OCI-LY7 (cell line): ENCODE results near the gene INPP4A. TPM values are rescaled to one million over a fixed set of nuclear protein-coding genes. Genes with fewer than 3 reads are reported as not detected.

ENCODE experiments used
- BruUV-seq: library from RNA; stranded (reverse); fragments of 400-500 nt; replicated peaks from 2 replicates; lab custom pipeline; 2021; lab: Mats Ljungman, UMichigan
- CTCF ChIA-PET: fragments of 300-600 bp; sonication (Branson Sonifier 250); formaldehyde crosslinking; loops from one replicate; lab custom pipeline; 2022; ENCODE audit warnings: antibody characterized with exemption; ENCODE audit not compliant: unreplicated experiment; lab: Charles Lee
- POLR2A ChIA-PET: fragments of 300-600 bp; sonication (Branson Sonifier 250); formaldehyde crosslinking; loops from one replicate; lab custom pipeline; 2022; ENCODE audit warnings: antibody characterized with exemption; lab: Charles Lee
- DNase-seq: peaks from one replicate; pipeline ENCODE4 v3.0.0-alpha.2; 2015; ENCODE audit warnings: low spot score
- H2AFZ ChIP-seq: fragments of 200-600 bp; sonication (generic), shearing (Covaris generic); 2 replicates; pipeline ENCODE4 v1.6.1; 2014; ENCODE audit warnings: mild to moderate bottlenecking, antibody characterized with exemption, low read length, moderate library complexity
- H3K27ac ChIP-seq: fragments of 200-600 bp; sonication (generic); 2 replicates; pipeline ENCODE4 v1.5.1; 2014; ENCODE audit warnings: mixed run types, low read depth, mild to moderate bottlenecking, moderate library complexity, low read length, inconsistent platforms; ENCODE audit not compliant: poor library complexity, severe bottlenecking
- H3K36me3 ChIP-seq: fragments of 200-600 bp; sonication (generic); 2 replicates; pipeline ENCODE4 v1.6.1; 2014; ENCODE audit warnings: mild to moderate bottlenecking, antibody characterized with exemption, low read length, moderate library complexity, mixed read lengths; ENCODE audit not compliant: insufficient read depth
- H3K4me1 ChIP-seq: fragments of 200-600 bp; sonication (generic); 2 replicates; pipeline ENCODE4 v1.5.1; 2014; ENCODE audit warnings: mild to moderate bottlenecking, low read length; ENCODE audit not compliant: insufficient read depth, poor library complexity, severe bottlenecking
- H3K4me2 ChIP-seq: fragments of 200-600 bp; sonication (generic); 2 replicates; pipeline ENCODE4 v1.6.1; 2014; ENCODE audit warnings: mild to moderate bottlenecking, low read length
- H3K4me3 ChIP-seq: fragments of 200-600 bp; sonication (generic); 2 replicates; pipeline ENCODE4 v1.5.1; 2014; ENCODE audit warnings: mild to moderate bottlenecking, low read depth, low read length; ENCODE audit not compliant: poor library complexity, severe bottlenecking
- H3K79me2 ChIP-seq: fragments of 200-600 bp; sonication (generic); 2 replicates; pipeline ENCODE4 v1.6.1; 2016; ENCODE audit warnings: low read depth, mild to moderate bottlenecking, low read length, moderate library complexity, mixed read lengths; ENCODE audit not compliant: insufficient read depth
- H3K9me2 ChIP-seq: fragments of 200-600 bp; sonication (generic); 2 replicates; pipeline ENCODE4 v1.6.1; 2016; ENCODE audit warnings: mild to moderate bottlenecking, low read length, mixed read lengths; ENCODE audit not compliant: insufficient read depth
- H3K9me3 ChIP-seq: fragments of 200-600 bp; sonication (generic); 2 replicates; pipeline ENCODE4 v1.6.1; 2014; ENCODE audit warnings: mild to moderate bottlenecking, mixed run types, low read length, mixed read lengths
- H4K20me1 ChIP-seq: fragments of 200-600 bp; sonication (generic); 2 replicates; pipeline ENCODE4 v1.6.1; 2014; ENCODE audit warnings: mild to moderate bottlenecking, antibody characterized with exemption, low read length, moderate library complexity, mixed read lengths; ENCODE audit not compliant: insufficient read depth
- EZH2phosphoT487 ChIP-seq: fragments of 200-600 bp; sonication (generic); IDR thresholded peaks from 2 replicates; pipeline ENCODE4 v1.6.1; 2018; ENCODE audit warnings: low read depth, borderline replicate concordance, mild to moderate bottlenecking, mixed run types, antibody characterized with exemption, low read length, moderate library complexity, mixed read lengths
- intact Hi-C: fragments of 100-400 bp; cut with micrococcal nuclease; formaldehyde crosslinking; loops from one replicate; pipeline ENCODE4 v1.10.0; 2022; ENCODE audit not compliant: unreplicated experiment
- total RNA-seq, 2 experiments: library from RNA; depleted of rRNA in 1 of 2; stranded (reverse); fragments of >200 nt in 1 of 2; shearing (Covaris generic) in 1 of 2; gene quantifications; 2 replicates each; pipeline ENCODE4 v1.2.3, GENCODE V29; 2014 to 2022
- TF ChIP-seq, protein P1 (sequence below): fragments of 200-600 bp; sonication (generic); conservative IDR thresholded peaks from 2 replicates; pipeline ENCODE4 v1.5.1; 2014; ENCODE audit warnings: mild to moderate bottlenecking, antibody characterized with exemption, low read length, moderate library complexity, mixed read lengths

INPP4A gene
- total RNA-seq, 2 experiments from 2014 or later = 28.5 to 28.6 TPM

DNA sequence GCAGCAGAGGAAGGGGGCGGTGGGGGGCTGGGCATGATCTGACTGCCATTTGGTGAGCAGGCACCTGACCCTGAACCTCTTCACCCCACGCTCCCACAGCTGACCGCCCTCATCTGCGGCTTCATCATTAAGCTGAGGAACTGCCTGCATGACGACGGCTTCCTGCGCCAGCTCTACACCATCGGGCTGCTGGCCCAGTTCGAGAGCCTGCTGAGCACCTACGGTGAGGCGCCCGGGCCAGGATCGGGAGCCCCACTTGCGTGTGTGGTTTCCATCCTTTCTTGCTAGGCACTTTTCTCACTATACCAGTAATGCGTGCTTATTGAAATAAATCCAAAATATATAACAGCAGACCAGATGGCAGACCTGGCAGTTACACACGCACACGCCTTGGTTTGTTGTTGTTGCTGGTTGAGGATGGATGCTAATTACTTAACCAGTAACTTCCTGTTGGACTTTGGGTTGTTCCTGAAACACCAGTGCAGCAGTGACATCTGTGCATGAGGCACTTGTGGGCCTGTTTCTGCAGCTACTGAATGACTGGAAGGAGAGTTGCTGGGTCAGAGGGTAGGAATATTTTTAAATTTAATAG, 120.0 kb downstream of the INPP4A start:
- ChIA-PET CTCF (no interaction called here), POLR2A (no interaction called here)
- Histone ChIP-seq H3K9me2 (no peaks in the 10 kb centered on the region), H3K36me3 (no peaks in the 10 kb centered on the region; the same call in 1 of the 2 replicates), H4K20me1 (no peaks in the 10 kb centered on the region), H3K4me3 (no peak overlapping the region), H3K27ac (no peak overlapping the region), H3K9me3 (no peaks in the 10 kb centered on the region), H3K79me2 (no peaks in the 10 kb centered on the region), H2AFZ (no peak overlapping the region), H3K4me2 (no peak overlapping the region), H3K4me1 (peaks cover 31% of the 10 kb centered on the region)
- intact Hi-C loops = loop anchor here (5.0 kb wide), 1 partner anchor 897 kb away; the partner anchor contains the start of gene C2orf92
- no TSS peak for BruUV-seq
- TF ChIP-seq, protein P1, sequence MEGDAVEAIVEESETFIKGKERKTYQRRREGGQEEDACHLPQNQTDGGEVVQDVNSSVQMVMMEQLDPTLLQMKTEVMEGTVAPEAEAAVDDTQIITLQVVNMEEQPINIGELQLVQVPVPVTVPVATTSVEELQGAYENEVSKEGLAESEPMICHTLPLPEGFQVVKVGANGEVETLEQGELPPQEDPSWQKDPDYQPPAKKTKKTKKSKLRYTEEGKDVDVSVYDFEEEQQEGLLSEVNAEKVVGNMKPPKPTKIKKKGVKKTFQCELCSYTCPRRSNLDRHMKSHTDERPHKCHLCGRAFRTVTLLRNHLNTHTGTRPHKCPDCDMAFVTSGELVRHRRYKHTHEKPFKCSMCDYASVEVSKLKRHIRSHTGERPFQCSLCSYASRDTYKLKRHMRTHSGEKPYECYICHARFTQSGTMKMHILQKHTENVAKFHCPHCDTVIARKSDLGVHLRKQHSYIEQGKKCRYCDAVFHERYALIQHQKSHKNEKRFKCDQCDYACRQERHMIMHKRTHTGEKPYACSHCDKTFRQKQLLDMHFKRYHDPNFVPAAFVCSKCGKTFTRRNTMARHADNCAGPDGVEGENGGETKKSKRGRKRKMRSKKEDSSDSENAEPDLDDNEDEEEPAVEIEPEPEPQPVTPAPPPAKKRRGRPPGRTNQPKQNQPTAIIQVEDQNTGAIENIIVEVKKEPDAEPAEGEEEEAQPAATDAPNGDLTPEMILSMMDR = no peak
- TF ChIP-seq EZH2phosphoT487 = no peak
- no peak for DNase-seq

DNA sequence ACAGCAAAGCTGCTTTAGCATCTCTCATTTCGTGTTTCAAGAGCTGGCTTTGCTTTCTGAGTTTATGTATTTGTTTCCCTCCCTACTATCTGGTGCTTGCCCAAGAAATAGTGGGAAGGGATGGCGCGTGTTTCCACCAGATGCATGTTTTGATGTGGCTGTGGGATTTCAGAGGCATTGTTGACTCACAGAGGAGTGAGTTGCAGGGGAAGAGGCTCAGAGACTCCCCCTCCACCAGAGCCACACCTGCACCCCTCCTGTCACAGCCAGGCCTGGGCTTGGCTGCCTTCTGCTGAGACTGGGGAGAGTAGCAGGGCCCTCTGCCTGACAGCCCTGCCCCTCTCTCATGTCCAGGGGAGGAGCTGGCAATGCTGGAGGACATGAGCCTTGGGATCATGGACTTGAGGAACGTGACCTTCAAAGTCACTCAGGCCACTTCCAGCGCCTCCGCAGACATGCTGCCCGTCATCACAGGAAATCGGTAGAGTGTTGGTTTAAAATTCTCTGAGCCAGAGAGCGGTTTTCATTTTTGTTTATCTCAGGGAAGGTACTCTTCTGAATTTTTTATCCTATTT, 120.7 kb downstream of the INPP4A start:
- intact Hi-C loops = no loop called here
- no peaks in the 10 kb centered on the region for H4K20me1 ChIP-seq
- H3K79me2 ChIP-seq = no peaks in the 10 kb centered on the region
- ChIA-PET CTCF (no interaction called here), POLR2A (no interaction called here)
- H3K36me3 ChIP-seq = no peaks in the 10 kb centered on the region; the same call in 1 of the 2 replicates
- no TSS peak for BruUV-seq
- no peaks in the 10 kb centered on the region for H3K9me3 ChIP-seq
- no peak overlapping the region for H3K4me2 ChIP-seq
- no peak overlapping the region for H3K4me3 ChIP-seq
- H3K9me2 ChIP-seq = no peaks in the 10 kb centered on the region
- TF ChIP-seq, protein P1 = no peak
- TF ChIP-seq EZH2phosphoT487 = no peak
- H2AFZ ChIP-seq = no peak overlapping the region
- no peak overlapping the region for H3K27ac ChIP-seq
- H3K4me1 ChIP-seq = peaks cover 24% of the 10 kb centered on the region
- DNase-seq = no peak

DNA sequence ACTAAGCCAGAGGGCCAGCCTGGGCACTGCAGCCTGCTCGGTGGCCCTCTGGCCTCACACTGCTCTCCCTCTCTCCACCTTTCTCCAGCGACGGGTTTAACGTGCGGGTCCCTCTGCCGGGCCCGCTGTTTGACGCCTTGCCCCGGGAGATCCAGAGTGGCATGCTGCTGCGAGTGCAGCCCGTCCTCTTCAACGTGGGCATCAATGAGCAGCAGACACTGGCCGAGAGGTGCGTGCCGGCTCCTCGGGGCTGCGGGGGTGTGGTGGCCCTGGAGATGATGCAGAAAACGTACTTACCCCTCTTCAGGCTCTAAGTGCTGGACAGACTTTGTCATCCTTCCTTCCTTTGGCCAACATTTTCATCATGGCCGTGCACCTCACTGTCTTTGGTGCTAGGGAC, 121.3 kb downstream of the INPP4A start:
- no peak for TF ChIP-seq EZH2phosphoT487
- TF ChIP-seq, protein P1 = no peak
- Histone ChIP-seq H2AFZ (no peak overlapping the region), H3K4me3 (no peak overlapping the region), H3K4me2 (no peak overlapping the region), H3K4me1 (peaks cover 18% of the 10 kb centered on the region), H4K20me1 (no peaks in the 10 kb centered on the region), H3K27ac (no peak overlapping the region), H3K79me2 (no peaks in the 10 kb centered on the region), H3K36me3 (no peaks in the 10 kb centered on the region; the same call in 1 of the 2 replicates), H3K9me3 (no peaks in the 10 kb centered on the region), H3K9me2 (no peaks in the 10 kb centered on the region)
- ChIA-PET POLR2A (no interaction called here), CTCF (no interaction called here)
- no peak for DNase-seq
- BruUV-seq = no TSS peak
- intact Hi-C loops = no loop called here
